HG03039 (cell line): ENCODE measurements around the gene NCAM2.

ENCODE experiments used
- ATAC-seq: cut with Tn5 transposase; IDR thresholded peaks from one replicate; pipeline ENCODE4 v1.9.1; 2021; ENCODE audit warnings: mild to moderate bottlenecking, moderate library complexity; ENCODE audit not compliant: unreplicated experiment

NCAM2 gene

GRCh38 chr21:21412096-21412495, 413.9 kb downstream of the NCAM2 start:
- ATAC-seq, result no peak

GRCh38 chr21:21415741-21416140, 417.5 kb downstream of the NCAM2 start:
- ATAC-seq, result no peak

GRCh38 chr21:21434944-21435343, 436.7 kb downstream of the NCAM2 start:
- ATAC-seq, result no peak

GRCh38 chr21:21436012-21436534, 437.9 kb downstream of the NCAM2 start:
- no peak for ATAC-seq

- ATAC-seq, result no peak
Measured at GRCh38 chr21:21439761-21440160, 441.6 kb downstream of the NCAM2 start.

- no peak for ATAC-seq
Measured at GRCh38 chr21:21457077-21457476, 458.9 kb downstream of the NCAM2 start.

GRCh38 chr21:21458124-21458631, 460.0 kb downstream of the NCAM2 start:
- ATAC-seq, result no peak

GRCh38 chr21:21460979-21461378, 462.8 kb downstream of the NCAM2 start:
- no peak for ATAC-seq

- no peak for ATAC-seq
Measured at GRCh38 chr21:21463456-21463855, 465.2 kb downstream of the NCAM2 start.

- no peak for ATAC-seq
Measured at GRCh38 chr21:21464684-21465083, 466.5 kb downstream of the NCAM2 start.

- no peak for ATAC-seq
Measured at GRCh38 chr21:21466752-21467151, 468.5 kb downstream of the NCAM2 start.

GRCh38 chr21:21468003-21468402, 469.8 kb downstream of the NCAM2 start:
- ATAC-seq, result no peak

- no peak for ATAC-seq
Measured at GRCh38 chr21:21481239-21481638, 483.0 kb downstream of the NCAM2 start.

GRCh38 chr21:21508859-21509258, 510.6 kb downstream of the NCAM2 start:
- ATAC-seq, result no peak

GRCh38 chr21:21530680-21531079, 532.5 kb downstream of the NCAM2 start:
- no peak for ATAC-seq

- ATAC-seq, result no peak
Measured at GRCh38 chr21:21547368-21547953, 549.3 kb downstream of the NCAM2 start.

- ATAC-seq, result no peak
Measured at GRCh38 chr21:21559285-21560045, 561.3 kb downstream of the NCAM2 start.
